SK-N-SH treated with all-trans-retinoic acid at 6 μM for 48 hours (cell line): ENCODE measurements around the gene IRF7.

Source experiments
- ATAC-seq: fragments of 200-7000 bp; cut with Tn5 transposase; 3 replicates; pipeline ENCODE4 v1.9.1; 2020; ENCODE audit warnings: mild to moderate bottlenecking, moderate library complexity
- ARNTL ChIP-seq: fragments of 450-650 bp; formaldehyde crosslinking; IDR thresholded peaks from 2 replicates; pipeline ENCODE4 v1.5.0; 2020; ENCODE audit warnings: low read depth, mild to moderate bottlenecking, moderate library complexity, borderline replicate concordance
- BACH2 ChIP-seq: fragments of 250-450 bp; sonication (Bioruptor Pico); IDR thresholded peaks from 2 replicates; pipeline ENCODE4 v1.9.0; 2021; ENCODE audit warnings: mild to moderate bottlenecking, borderline replicate concordance
- CSDC2 ChIP-seq: fragments of 250-450 bp; sonication (Bioruptor Pico); IDR thresholded peaks from 2 replicates; pipeline ENCODE4 v1.5.0; 2020; ENCODE audit warnings: mild to moderate bottlenecking, moderate library complexity
- ESRRG ChIP-seq: fragments of 250-450 bp; sonication (Bioruptor Pico); IDR thresholded peaks from 2 replicates; pipeline ENCODE4 v1.6.1; 2021; ENCODE audit warnings: mild to moderate bottlenecking
- GLIS3 ChIP-seq: fragments of 250-450 bp; sonication (Bioruptor Pico); IDR thresholded peaks from 2 replicates; pipeline ENCODE4 v1.5.0; 2020; ENCODE audit warnings: mild to moderate bottlenecking, moderate library complexity
- ISL1 ChIP-seq: fragments of 250-450 bp; sonication (Bioruptor Pico); IDR thresholded peaks from 2 replicates; pipeline ENCODE4 v2.1.2; 2022; ENCODE audit warnings: mild to moderate bottlenecking, moderate library complexity
- OSR1 ChIP-seq: fragments of 250-450 bp; sonication (Bioruptor Pico); IDR thresholded peaks from 2 replicates; pipeline ENCODE4 v1.8.0; 2022; ENCODE audit warnings: moderate library complexity, mild to moderate bottlenecking, inconsistent platforms
- PPARA ChIP-seq: fragments of 250-450 bp; sonication (Bioruptor Pico); IDR thresholded peaks from 2 replicates; pipeline ENCODE4 v1.5.0; 2020; ENCODE audit warnings: mild to moderate bottlenecking, borderline replicate concordance
- RARB ChIP-seq: fragments of 250-450 bp; sonication (Bioruptor Pico); IDR thresholded peaks from 2 replicates; pipeline ENCODE4 v1.8.0; 2021; ENCODE audit warnings: mild to moderate bottlenecking, moderate library complexity
- SNAI2 ChIP-seq: fragments of 250-450 bp; sonication (Bioruptor Pico); IDR thresholded peaks from 2 replicates; pipeline ENCODE4 v1.5.0; 2020; ENCODE audit warnings: mild to moderate bottlenecking, moderate library complexity
- TOX ChIP-seq: fragments of 250-450 bp; sonication (Bioruptor Pico); IDR thresholded peaks from 2 replicates; pipeline ENCODE4 v1.8.0; 2021; ENCODE audit warnings: mild to moderate bottlenecking, moderate library complexity, borderline replicate concordance
- ZC3H10 ChIP-seq: fragments of 250-450 bp; sonication (Bioruptor Pico); IDR thresholded peaks from 2 replicates; pipeline ENCODE4 v1.5.1; 2021; ENCODE audit warnings: mild to moderate bottlenecking, moderate library complexity
- ZFP3 ChIP-seq: fragments of 250-450 bp; sonication (Bioruptor Pico); IDR thresholded peaks from 2 replicates; pipeline ENCODE4 v1.5.0; 2020; ENCODE audit warnings: mild to moderate bottlenecking, moderate library complexity
- ZFP30 ChIP-seq: fragments of 450-650 bp; formaldehyde crosslinking; IDR thresholded peaks from 2 replicates; pipeline ENCODE4 v1.5.0; 2022; ENCODE audit warnings: mild to moderate bottlenecking, moderate library complexity
- ZNF565 ChIP-seq: fragments of 450-650 bp; formaldehyde crosslinking; conservative IDR thresholded peaks from 2 replicates; pipeline ENCODE4 v1.5.0; 2020; ENCODE audit warnings: low read depth, mild to moderate bottlenecking, moderate library complexity
- ZNF70 ChIP-seq: fragments of 450-650 bp; formaldehyde crosslinking; IDR thresholded peaks from 2 replicates; pipeline ENCODE4 v1.5.0; 2020; ENCODE audit warnings: mild to moderate bottlenecking, moderate library complexity
- ZNF8 ChIP-seq: fragments of 450-650 bp; formaldehyde crosslinking; IDR thresholded peaks from 2 replicates; pipeline ENCODE4 v1.5.0; 2020; ENCODE audit warnings: mild to moderate bottlenecking, moderate library complexity
- TF ChIP-seq, protein P1 (sequence below): fragments of 250-450 bp; sonication (Bioruptor Pico); IDR thresholded peaks from 2 replicates; pipeline ENCODE4 v1.8.0; 2021; ENCODE audit warnings: low read depth, mild to moderate bottlenecking, moderate library complexity, borderline replicate concordance
- TF ChIP-seq, protein P2 (sequence below): fragments of 250-450 bp; sonication (Bioruptor Pico); IDR thresholded peaks from 2 replicates; pipeline ENCODE4 v1.5.1; 2020; ENCODE audit warnings: low read depth, mild to moderate bottlenecking, moderate library complexity
- TF ChIP-seq, protein P3 (sequence below): fragments of 250-450 bp; sonication (Bioruptor Pico); IDR thresholded peaks from 2 replicates; pipeline ENCODE4 v1.5.0; 2020; ENCODE audit warnings: mild to moderate bottlenecking, moderate library complexity
- TF ChIP-seq, protein P4 (sequence below): fragments of 250-450 bp; sonication (Bioruptor Pico); IDR thresholded peaks from 2 replicates; pipeline ENCODE4 v1.5.1; 2021; ENCODE audit warnings: mild to moderate bottlenecking, moderate library complexity
- TF ChIP-seq, protein P5 (sequence below): fragments of 250-450 bp; sonication (Bioruptor Pico); IDR thresholded peaks from 2 replicates; pipeline ENCODE4 v1.8.0; 2020; ENCODE audit warnings: mild to moderate bottlenecking, moderate library complexity, borderline replicate concordance

The IRF7 gene

DNA sequence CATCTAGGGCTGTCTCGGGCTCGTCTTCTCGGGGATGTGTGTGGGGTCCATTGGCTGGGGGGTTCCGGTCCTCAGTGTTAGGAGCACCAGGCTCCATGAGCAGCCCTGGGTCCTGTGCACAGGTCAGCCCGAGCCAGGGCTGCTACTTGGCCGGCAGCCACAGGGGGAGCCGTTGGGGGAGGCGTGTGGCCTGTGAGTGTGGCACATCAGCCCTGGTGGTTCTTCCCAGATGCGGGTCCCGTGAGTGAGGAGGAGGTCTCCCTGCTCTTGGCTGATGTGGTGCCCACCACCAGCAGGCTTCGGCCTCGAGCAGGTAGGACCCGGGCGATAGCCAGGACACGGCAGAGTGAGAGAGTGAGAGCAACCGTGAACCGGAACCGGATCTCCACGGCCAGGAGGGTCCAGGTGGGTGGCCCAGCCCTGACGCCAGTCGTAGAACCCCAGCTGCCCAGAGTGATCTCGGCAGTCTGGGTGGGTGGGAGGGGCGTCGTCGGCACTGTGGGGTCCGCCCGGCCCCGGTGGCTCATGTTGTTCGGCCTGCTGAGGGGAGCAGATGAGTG lies 18.5 kb downstream of the IRF7 start:
- TF ChIP-seq, protein P1, sequence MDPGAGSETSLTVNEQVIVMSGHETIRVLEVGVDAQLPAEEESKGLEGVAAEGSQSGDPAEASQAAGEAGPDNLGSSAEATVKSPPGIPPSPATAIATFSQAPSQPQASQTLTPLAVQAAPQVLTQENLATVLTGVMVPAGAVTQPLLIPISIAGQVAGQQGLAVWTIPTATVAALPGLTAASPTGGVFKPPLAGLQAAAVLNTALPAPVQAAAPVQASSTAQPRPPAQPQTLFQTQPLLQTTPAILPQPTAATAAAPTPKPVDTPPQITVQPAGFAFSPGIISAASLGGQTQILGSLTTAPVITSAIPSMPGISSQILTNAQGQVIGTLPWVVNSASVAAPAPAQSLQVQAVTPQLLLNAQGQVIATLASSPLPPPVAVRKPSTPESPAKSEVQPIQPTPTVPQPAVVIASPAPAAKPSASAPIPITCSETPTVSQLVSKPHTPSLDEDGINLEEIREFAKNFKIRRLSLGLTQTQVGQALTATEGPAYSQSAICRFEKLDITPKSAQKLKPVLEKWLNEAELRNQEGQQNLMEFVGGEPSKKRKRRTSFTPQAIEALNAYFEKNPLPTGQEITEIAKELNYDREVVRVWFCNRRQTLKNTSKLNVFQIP (CRISPR knock-in tag), result no peak
- TF ChIP-seq, protein P2, sequence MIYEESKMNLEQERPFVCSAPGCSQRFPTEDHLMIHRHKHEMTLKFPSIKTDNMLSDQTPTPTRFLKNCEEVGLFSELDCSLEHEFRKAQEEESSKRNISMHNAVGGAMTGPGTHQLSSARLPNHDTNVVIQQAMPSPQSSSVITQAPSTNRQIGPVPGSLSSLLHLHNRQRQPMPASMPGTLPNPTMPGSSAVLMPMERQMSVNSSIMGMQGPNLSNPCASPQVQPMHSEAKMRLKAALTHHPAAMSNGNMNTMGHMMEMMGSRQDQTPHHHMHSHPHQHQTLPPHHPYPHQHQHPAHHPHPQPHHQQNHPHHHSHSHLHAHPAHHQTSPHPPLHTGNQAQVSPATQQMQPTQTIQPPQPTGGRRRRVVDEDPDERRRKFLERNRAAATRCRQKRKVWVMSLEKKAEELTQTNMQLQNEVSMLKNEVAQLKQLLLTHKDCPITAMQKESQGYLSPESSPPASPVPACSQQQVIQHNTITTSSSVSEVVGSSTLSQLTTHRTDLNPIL (CRISPR knock-in tag), result no peak
- TF ChIP-seq, protein P3, sequence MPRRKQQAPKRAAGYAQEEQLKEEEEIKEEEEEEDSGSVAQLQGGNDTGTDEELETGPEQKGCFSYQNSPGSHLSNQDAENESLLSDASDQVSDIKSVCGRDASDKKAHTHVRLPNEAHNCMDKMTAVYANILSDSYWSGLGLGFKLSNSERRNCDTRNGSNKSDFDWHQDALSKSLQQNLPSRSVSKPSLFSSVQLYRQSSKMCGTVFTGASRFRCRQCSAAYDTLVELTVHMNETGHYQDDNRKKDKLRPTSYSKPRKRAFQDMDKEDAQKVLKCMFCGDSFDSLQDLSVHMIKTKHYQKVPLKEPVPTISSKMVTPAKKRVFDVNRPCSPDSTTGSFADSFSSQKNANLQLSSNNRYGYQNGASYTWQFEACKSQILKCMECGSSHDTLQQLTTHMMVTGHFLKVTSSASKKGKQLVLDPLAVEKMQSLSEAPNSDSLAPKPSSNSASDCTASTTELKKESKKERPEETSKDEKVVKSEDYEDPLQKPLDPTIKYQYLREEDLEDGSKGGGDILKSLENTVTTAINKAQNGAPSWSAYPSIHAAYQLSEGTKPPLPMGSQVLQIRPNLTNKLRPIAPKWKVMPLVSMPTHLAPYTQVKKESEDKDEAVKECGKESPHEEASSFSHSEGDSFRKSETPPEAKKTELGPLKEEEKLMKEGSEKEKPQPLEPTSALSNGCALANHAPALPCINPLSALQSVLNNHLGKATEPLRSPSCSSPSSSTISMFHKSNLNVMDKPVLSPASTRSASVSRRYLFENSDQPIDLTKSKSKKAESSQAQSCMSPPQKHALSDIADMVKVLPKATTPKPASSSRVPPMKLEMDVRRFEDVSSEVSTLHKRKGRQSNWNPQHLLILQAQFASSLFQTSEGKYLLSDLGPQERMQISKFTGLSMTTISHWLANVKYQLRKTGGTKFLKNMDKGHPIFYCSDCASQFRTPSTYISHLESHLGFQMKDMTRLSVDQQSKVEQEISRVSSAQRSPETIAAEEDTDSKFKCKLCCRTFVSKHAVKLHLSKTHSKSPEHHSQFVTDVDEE, result no peak
- no peak for TF ChIP-seq ZNF8 (CRISPR knock-in tag)
- no peak for TF ChIP-seq CSDC2 (CRISPR knock-in tag)
- TF ChIP-seq ISL1, result no peak
- TF ChIP-seq ZNF70, result no peak
- no peak for TF ChIP-seq ZFP3
- no peak for TF ChIP-seq PPARA (CRISPR knock-in tag)
- no peak for TF ChIP-seq ZNF565 (CRISPR knock-in tag)
- no peak for TF ChIP-seq BACH2 (CRISPR knock-in tag)
- TF ChIP-seq GLIS3, result no peak
- no peak for TF ChIP-seq ESRRG
- TF ChIP-seq ZFP30 (CRISPR knock-in tag), result no peak
- no peak for TF ChIP-seq TOX (CRISPR knock-in tag)
- TF ChIP-seq SNAI2 (CRISPR knock-in tag), result no peak
- TF ChIP-seq, protein P4, sequence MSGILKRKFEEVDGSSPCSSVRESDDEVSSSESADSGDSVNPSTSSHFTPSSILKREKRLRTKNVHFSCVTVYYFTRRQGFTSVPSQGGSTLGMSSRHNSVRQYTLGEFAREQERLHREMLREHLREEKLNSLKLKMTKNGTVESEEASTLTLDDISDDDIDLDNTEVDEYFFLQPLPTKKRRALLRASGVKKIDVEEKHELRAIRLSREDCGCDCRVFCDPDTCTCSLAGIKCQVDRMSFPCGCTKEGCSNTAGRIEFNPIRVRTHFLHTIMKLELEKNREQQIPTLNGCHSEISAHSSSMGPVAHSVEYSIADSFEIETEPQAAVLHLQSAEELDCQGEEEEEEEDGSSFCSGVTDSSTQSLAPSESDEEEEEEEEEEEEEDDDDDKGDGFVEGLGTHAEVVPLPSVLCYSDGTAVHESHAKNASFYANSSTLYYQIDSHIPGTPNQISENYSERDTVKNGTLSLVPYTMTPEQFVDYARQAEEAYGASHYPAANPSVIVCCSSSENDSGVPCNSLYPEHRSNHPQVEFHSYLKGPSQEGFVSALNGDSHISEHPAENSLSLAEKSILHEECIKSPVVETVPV (CRISPR knock-in tag), result no peak
- no peak for TF ChIP-seq RARB (CRISPR knock-in tag)
- no peak for TF ChIP-seq ZC3H10 (CRISPR knock-in tag)
- TF ChIP-seq, protein P5, sequence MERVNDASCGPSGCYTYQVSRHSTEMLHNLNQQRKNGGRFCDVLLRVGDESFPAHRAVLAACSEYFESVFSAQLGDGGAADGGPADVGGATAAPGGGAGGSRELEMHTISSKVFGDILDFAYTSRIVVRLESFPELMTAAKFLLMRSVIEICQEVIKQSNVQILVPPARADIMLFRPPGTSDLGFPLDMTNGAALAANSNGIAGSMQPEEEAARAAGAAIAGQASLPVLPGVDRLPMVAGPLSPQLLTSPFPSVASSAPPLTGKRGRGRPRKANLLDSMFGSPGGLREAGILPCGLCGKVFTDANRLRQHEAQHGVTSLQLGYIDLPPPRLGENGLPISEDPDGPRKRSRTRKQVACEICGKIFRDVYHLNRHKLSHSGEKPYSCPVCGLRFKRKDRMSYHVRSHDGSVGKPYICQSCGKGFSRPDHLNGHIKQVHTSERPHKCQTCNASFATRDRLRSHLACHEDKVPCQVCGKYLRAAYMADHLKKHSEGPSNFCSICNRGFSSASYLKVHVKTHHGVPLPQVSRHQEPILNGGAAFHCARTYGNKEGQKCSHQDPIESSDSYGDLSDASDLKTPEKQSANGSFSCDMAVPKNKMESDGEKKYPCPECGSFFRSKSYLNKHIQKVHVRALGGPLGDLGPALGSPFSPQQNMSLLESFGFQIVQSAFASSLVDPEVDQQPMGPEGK (CRISPR knock-in tag), result no peak
- ATAC-seq, result peak; percentile 41; the same call in 2 of the 3 replicates

DNA sequence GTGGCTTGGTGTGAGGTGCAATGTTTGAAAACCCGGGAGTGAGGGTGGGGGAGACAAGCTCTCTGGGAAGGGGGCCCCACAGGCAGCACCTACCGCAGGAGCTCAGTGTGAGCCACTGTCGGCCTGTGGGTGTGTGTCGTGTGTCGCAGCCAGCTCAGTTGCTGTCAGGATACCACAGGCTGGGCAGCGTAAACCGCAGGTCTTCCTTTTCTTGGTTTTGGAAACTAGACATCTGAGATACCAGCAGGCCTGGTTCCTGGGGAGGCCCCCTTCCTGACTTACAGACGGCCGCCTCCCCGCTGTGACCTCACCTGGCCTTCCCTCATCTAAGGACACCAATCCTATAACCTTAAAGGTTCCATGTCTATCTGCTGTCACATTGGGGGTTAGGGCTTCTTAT lies 19.4 kb downstream of the IRF7 start:
- no peak for ATAC-seq
- TF ChIP-seq SNAI2 (CRISPR knock-in tag), result no peak
- no peak for TF ChIP-seq TOX (CRISPR knock-in tag)
- TF ChIP-seq, protein P2 (CRISPR knock-in tag), result no peak
- no peak for TF ChIP-seq ZFP3
- no peak for TF ChIP-seq ARNTL
- TF ChIP-seq BACH2 (CRISPR knock-in tag), result no peak
- no peak for TF ChIP-seq OSR1
- TF ChIP-seq ZNF565 (CRISPR knock-in tag), result no peak
- TF ChIP-seq ZNF8 (CRISPR knock-in tag), result no peak
- TF ChIP-seq CSDC2 (CRISPR knock-in tag), result no peak
- TF ChIP-seq, protein P5 (CRISPR knock-in tag), result no peak
- no peak for TF ChIP-seq ISL1
